C4-2B (cell line): Measurements from ENCODE around the gene NHS.

ENCODE experiments used
- CTCF ChIP-seq: fragments of 450-650 bp; conservative IDR thresholded peaks from 2 replicates; pipeline ENCODE4 v1.5.1; 2017; ENCODE audit warnings: mild to moderate bottlenecking
- ZFX ChIP-seq: fragments of 450-650 bp; IDR thresholded peaks from 2 replicates; pipeline ENCODE4 v1.6.1; 2017

GRCh38 chrX:17747692-17748091 is 372.7 kb downstream of the NHS start:
- no peak for TF ChIP-seq CTCF
- TF ChIP-seq ZFX = no peak
